GM19193 (cell line): ENCODE data around the gene IMP3.
A peak's percentile ranks its signal among the peaks of the same experiment; 100 is the strongest.

Experiments
- POLR2A ChIP-seq: IDR thresholded peaks from 4 replicates; pipeline ENCODE4 v1.6.1; 2011; ENCODE audit not compliant: insufficient read depth, insufficient read length; ENCODE audit errors: extremely low read depth

Gene IMP3

GRCh38 chr15:75639709-75640482 is at the start of gene IMP3:
Gene IMP3 (minus strand): TSS chr15:75640224. CDS start chr15:75640168, 56 bp downstream.
- TF ChIP-seq POLR2A = peak; percentile 99

- TF ChIP-seq POLR2A = no peak
These were observed 48.8 kb upstream of the IMP3 start for GRCh38 chr15:75688831-75689230.

- TF ChIP-seq POLR2A = no peak
These were observed 48.2 kb upstream of the IMP3 start for GRCh38 chr15:75688278-75688557.

- TF ChIP-seq POLR2A = no peak
These were observed 47.7 kb upstream of the IMP3 start for GRCh38 chr15:75687486-75688277.

- no peak for TF ChIP-seq POLR2A
These were observed 45.2 kb upstream of the IMP3 start for GRCh38 chr15:75685195-75685594.

- TF ChIP-seq POLR2A = no peak
These were observed 44.6 kb upstream of the IMP3 start for GRCh38 chr15:75684648-75685047.

- TF ChIP-seq POLR2A = no peak
These were observed 42.4 kb upstream of the IMP3 start for GRCh38 chr15:75682181-75683135.

GRCh38 chr15:75680007-75680789 is 40.2 kb upstream of the IMP3 start:
- TF ChIP-seq POLR2A = no peak

- no peak for TF ChIP-seq POLR2A
These were observed 37.7 kb upstream of the IMP3 start for GRCh38 chr15:75677465-75678323.

- TF ChIP-seq POLR2A = no peak
These were observed 36.9 kb upstream of the IMP3 start for GRCh38 chr15:75676688-75677464.

- TF ChIP-seq POLR2A = no peak
These were observed 35.8 kb upstream of the IMP3 start for GRCh38 chr15:75675579-75676404.

GRCh38 chr15:75674366-75674765 is 34.3 kb upstream of the IMP3 start:
- TF ChIP-seq POLR2A = no peak
